Muscle layer of colon (tissue), 2 donors: ENCODE data around the gene MUC2.

Source experiments
- H3K27ac ChIP-seq: one replicate; pipeline ENCODE4 v1.7.0; 2013; ENCODE audit warnings: low read depth, mild to moderate bottlenecking, low read length, moderate library complexity
- H3K27me3 ChIP-seq, 2 donors: one replicate each; pipeline ENCODE4 v1.7.0; 2013; ENCODE audit warnings: low read length in 2 of 2, mild to moderate bottlenecking in 2 of 2; ENCODE audit not compliant: insufficient read depth in 2 of 2, control insufficient read depth in 1 of 2
- H3K36me3 ChIP-seq: one replicate; pipeline ENCODE4 v1.7.0; 2013; ENCODE audit warnings: mild to moderate bottlenecking, low read length; ENCODE audit not compliant: insufficient read depth
- H3K4me1 ChIP-seq: one replicate; pipeline ENCODE4 v1.7.0; 2013; ENCODE audit warnings: mild to moderate bottlenecking, low read length; ENCODE audit not compliant: insufficient read depth
- H3K4me3 ChIP-seq, 2 donors: one replicate each; pipeline ENCODE4 v1.7.0; 2013; ENCODE audit warnings: low read length in 2 of 2, low read depth in 1 of 2, mild to moderate bottlenecking in 1 of 2, moderate library complexity in 1 of 2
- H3K9ac ChIP-seq: one replicate; pipeline ENCODE4 v1.7.0; 2013; ENCODE audit warnings: low read length
- H3K9me3 ChIP-seq: one replicate; pipeline ENCODE4 v1.7.0; 2013; ENCODE audit warnings: mild to moderate bottlenecking, low read length
- donor health status: abdominal sarcoma.
- donor health status: Adenocarcinoma of cecum.

MUC2 gene

DNA sequence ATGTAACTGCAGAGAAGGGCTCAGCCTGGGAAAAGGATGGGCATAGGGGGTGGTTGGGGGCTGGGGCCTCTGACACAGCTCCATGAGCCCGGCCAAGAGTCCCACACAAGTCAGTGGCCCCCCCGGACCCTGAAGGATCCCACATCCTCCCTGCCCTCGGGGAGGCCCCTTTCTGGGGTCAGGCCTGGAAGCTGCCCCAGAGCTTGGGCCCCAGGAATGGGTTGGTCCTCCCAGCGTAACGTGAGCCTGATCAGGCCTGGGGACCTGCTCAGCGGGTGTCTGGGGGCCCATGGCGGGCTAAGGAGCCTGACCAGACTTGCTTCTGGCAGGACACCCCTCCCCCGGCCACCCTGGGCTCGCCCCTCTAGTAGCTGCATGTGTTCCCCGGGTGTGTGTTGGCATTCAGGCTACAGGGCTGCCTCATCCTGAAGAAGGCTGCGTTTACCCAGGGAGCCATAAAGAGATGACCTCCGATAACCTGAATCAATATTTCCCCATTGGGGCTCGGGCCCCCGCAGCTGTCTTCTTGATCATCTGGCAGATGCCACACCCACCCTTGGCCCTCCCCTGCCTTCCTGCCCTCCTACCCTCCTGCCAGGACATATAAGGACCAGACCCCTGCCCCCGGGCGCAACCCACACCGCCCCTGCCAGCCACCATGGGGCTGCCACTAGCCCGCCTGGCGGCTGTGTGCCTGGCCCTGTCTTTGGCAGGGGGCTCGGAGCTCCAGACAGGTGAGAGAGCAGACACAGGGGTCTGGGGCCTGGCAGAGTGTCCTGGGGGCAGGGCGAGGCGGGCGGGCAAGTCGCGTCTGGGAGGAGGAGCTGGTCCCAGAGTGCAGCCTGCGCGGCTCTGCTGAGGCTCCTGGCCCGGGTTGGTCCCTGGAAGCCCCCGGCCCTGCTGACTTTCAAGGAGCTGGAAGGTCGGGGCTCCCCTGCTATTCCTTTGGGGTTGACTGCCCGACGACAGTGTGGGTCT is at the start of gene MUC2:
Gene MUC2 (plus strand): TSS at position 631 of the 978 bp plus-strand sequence.
- Histone ChIP-seq H3K4me3 (no peak within 1 kb of the TSS), H3K27me3 (peaks cover 0 to 16% of the 10 kb centered on the region in 2 donors), H3K4me1 (no peaks in the 10 kb centered on the region), H3K9ac (no peak within 1 kb of the TSS), H3K36me3 (no peaks in the 10 kb centered on the region), H3K9me3 (no peaks in the 10 kb centered on the region), H3K27ac (no peak within 1 kb of the TSS)

DNA sequence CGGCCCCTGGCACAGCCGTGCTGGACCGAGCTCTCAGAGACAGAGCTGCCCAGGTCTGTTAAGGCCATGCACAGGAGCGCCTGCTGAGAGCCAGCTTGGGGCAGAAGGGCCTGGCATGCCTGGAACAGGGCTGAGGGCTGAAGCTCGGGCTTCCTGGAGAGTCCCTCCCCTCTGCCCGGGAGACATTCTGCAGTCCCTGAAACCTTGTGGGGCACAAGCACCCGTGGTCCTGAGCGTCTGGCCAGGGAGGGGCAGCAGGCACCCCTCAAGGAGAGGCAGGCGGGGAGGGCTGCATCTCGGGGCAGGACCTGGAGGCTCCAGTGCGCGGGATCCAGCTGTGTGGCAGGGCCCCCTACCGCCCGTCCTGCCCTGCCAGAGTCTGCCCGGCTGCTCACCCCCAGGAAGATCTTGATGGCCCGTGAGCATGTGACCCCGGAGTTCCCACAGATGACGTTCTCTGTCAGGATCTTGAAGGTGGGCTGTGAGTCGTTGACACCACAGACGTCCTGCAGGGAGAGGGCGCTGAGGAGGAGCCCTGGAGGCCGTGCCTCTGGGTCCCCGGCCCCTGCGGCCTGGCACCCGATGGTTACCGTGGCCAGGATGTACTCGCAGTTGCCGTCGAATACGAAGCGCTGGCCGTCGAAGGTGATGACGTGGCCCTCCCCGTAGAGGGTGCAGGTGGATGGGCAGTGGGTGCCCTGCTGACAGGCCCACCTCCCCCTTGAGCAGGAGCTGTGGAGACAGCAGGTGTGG is 49.1 kb upstream of the MUC2 start:
- Histone ChIP-seq H3K27me3 (no peaks in the 10 kb centered on the region), H3K9ac (no peak overlapping the region), H3K4me3 (no peak overlapping the region), H3K27ac (no peak overlapping the region), H3K4me1 (no peaks in the 10 kb centered on the region), H3K9me3 (no peaks in the 10 kb centered on the region), H3K36me3 (no peaks in the 10 kb centered on the region)

DNA sequence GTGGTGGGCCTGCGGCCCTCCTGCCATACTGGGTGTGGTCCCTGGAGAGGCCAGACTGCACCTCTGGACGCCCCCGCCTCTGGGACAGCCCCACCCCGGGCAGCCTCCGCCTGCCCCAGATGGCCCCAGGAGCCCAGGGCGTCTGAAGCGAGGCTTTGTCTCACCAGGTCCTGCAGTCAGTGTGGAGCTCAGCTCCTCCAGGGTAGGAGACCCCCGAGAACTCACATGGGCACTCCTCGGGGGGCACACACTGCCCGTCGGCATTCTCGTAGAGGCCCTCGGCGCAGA is 48.6 kb upstream of the MUC2 start:
- Histone ChIP-seq H3K9me3 (no peaks in the 10 kb centered on the region), H3K27ac (no peak overlapping the region), H3K36me3 (no peaks in the 10 kb centered on the region), H3K9ac (no peak overlapping the region), H3K27me3 (no peaks in the 10 kb centered on the region), H3K4me1 (no peaks in the 10 kb centered on the region), H3K4me3 (no peak overlapping the region)

DNA sequence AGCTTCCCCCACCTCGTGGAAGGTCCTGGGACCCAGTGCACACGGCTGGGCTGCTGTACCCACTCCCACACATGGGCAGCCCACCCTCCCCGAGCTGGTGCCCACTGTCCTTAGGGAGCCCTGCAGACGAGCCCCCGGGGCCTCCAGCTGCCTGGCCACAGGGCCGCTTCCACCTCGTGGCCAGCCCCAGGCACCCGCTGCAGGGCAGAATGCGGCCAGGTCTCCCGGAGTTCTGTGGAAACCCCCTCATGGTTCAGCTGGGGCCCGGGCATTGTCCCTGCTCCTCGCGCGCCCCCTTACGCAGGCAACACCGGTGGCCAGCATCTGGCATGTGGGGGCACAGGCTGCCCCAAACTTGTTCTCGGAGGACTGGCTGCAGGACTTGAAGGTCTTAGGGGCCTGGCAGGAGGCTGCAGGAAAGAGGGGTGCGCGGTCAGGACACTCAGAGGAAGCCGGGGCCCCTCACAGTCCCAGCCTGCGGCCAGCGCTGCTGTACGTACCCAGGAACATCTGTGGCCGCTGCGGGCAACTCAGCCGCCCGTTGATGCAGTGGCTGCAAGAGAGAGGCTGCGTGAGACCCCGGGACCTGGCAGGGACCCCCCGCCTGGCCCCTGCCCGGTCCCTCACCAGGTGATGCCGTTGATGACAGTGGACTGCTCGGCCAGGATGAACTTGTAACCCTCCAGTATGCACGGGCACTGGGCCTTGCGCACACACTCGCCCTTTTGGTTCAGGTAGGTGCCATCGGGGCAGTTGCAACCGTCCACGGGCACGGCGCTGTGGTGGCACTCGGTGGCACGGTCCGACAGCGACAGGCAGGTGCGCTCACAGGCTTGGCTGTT is 47.8 kb upstream of the MUC2 start:
- Histone ChIP-seq H3K36me3 (no peaks in the 10 kb centered on the region), H3K9ac (no peak overlapping the region)

DNA sequence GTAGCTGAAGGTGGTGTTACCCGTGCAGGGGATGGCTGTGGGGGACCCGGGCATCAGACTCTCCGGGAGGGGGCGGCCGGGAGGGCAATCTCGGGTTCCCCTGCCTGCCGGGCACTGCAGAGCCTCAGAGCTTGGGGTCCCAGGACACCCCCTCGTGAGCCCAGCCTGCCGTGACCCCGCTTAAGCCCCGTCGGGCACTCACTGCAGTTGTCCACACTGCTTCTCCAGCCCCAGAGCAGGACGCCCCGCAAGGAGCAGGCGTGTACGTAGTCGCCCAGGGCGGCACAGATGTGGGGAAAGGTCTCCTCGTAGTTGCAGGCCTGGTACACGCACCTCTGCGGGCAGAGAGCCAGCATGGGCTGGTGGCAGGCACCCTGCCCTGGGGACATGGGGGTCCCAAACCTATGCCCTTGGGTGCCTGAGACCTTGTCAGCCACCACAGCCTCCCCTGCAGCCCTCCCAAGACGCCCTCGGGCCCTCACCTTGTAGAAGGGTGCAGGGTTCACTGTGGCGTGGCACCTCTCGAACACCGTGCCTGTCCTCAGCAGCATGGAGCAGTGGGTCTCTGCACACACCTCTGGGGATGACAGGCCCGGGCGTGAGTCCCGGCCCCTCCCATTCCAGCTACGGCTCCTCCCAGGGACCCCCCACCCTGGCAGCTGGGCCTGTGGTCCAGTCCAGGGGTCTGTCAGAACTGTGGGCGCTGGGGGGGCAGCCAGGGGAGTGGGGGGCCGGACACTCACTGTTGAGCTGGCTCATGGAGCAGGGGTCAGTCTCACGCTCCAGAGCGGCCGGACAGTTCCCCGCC is 47.0 kb upstream of the MUC2 start:
- H3K9me3 ChIP-seq: no peaks in the 10 kb centered on the region
- H3K27me3 ChIP-seq: no peaks in the 10 kb centered on the region
- no peak overlapping the region for H3K27ac ChIP-seq
- no peaks in the 10 kb centered on the region for H3K36me3 ChIP-seq
- no peak overlapping the region for H3K9ac ChIP-seq
- H3K4me3 ChIP-seq: no peak overlapping the region
- H3K4me1 ChIP-seq: no peaks in the 10 kb centered on the region

More for the DNA sequence above, 47.8 kb upstream of the MUC2 start:
- H3K4me1 ChIP-seq: no peaks in the 10 kb centered on the region
- H3K27me3 ChIP-seq: no peaks in the 10 kb centered on the region
- H3K9me3 ChIP-seq: no peaks in the 10 kb centered on the region
- H3K27ac ChIP-seq: no peak overlapping the region
- H3K4me3 ChIP-seq: no peak overlapping the region

DNA sequence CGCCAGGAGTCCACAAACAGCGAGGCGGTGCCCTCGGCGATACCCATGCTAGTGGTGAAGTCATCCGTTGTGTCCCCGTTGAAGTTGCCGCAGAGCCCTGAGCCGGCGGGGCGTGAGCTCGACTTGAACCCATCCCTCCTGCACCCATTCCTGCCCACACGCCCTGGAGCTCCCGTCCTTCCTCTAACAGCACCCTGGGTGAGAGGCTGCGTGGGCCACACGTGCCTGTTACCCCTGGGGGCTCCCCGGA is 46.5 kb upstream of the MUC2 start:
- no peak overlapping the region for H3K9ac ChIP-seq
- H3K36me3 ChIP-seq: no peaks in the 10 kb centered on the region
- no peak overlapping the region for H3K4me3 ChIP-seq
- no peaks in the 10 kb centered on the region for H3K9me3 ChIP-seq
- H3K27me3 ChIP-seq: no peaks in the 10 kb centered on the region
- no peak overlapping the region for H3K27ac ChIP-seq
- no peaks in the 10 kb centered on the region for H3K4me1 ChIP-seq

DNA sequence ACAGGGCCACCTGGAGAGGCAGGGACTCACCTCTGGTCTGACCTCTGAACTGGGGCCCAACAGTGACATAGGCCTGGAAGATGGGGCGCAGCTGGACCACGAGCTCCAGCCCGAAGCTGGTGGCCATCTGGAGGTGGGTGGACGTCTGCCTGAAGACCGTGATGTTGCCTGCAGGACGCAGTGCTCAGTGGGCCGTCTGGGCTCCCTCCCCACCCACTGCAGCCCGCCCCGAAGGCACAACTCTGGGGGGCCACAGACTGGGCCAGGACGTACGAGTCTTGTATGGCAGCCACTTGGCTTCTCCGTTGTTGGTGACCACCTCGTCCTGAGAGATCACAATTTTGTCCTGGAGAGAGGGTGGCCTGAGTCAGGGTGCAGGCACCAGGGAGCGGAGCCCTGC is 46.1 kb upstream of the MUC2 start:
- Histone ChIP-seq H3K27ac (no peak overlapping the region), H3K27me3 (no peaks in the 10 kb centered on the region), H3K9ac (no peak overlapping the region), H3K36me3 (no peaks in the 10 kb centered on the region), H3K9me3 (no peaks in the 10 kb centered on the region), H3K4me1 (no peaks in the 10 kb centered on the region), H3K4me3 (no peak overlapping the region)

DNA sequence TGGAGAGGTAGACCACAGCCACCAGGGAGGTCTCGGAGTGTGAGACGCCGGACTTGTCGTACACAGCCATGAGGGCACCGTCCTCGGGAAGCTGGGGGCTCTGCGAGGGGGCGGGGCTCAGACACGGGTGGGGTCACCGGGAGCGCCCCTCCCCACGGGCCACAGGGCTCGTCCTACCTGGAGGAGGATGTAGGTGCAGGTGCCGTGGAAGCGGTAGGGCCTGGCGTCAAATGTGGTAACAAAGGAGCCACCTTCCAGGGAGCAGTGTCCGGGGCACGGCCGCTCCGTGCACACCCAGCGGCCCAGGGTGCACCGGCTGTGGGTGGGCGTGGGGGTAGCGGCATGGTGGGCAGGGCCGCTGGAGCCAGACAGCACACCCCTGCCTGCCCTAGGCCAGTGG is 45.6 kb upstream of the MUC2 start:
- H3K9ac ChIP-seq: no peak overlapping the region
- no peaks in the 10 kb centered on the region for H3K4me1 ChIP-seq
- no peak overlapping the region for H3K4me3 ChIP-seq
- H3K27ac ChIP-seq: no peak overlapping the region
- H3K9me3 ChIP-seq: no peaks in the 10 kb centered on the region
- no peaks in the 10 kb centered on the region for H3K27me3 ChIP-seq
- no peaks in the 10 kb centered on the region for H3K36me3 ChIP-seq

DNA sequence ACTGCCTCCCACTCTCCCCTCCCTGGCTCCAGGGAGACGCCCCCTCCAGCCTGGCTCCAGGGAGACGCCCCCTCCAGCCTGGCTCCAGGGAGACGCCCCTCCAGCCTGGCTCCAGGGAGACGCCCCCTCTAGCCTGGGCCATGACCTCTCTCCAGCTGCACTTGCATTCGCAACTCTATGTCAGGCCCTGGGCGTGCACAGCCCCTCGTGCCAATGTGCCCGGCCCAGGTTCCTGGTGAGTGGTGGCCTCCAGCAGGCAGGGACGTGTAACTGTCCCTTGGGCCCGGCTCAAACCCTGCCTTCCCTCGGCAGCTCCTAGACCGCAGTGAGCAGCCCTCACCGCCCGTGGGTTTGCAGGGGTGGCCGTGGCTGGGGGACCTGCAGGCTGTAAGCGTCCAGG is 45.0 kb upstream of the MUC2 start:
- H3K4me3 ChIP-seq: no peak overlapping the region
- no peaks in the 10 kb centered on the region for H3K36me3 ChIP-seq
- H3K27me3 ChIP-seq: no peaks in the 10 kb centered on the region
- no peak overlapping the region for H3K9ac ChIP-seq
- H3K9me3 ChIP-seq: no peaks in the 10 kb centered on the region
- no peaks in the 10 kb centered on the region for H3K4me1 ChIP-seq
- H3K27ac ChIP-seq: no peak overlapping the region

DNA sequence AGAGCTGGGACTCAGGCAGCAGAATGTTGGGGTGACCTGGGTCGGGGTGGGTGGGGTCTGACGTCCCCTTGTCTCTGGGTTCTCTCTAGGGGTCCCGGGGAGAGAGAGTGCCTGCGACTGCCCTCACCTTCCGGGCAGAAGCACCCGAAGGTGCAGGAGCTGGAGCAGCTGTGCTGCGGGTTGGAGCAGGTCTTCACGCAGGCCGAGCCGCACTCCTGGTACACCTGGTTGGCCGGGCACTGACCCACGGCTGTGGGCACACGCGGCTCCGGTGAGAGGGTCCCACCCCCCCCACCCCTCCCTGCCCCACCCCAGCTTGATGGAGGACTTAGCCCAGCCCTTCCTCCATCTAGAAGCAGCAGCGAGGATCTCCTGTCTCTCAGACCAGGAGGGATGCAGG is 44.6 kb upstream of the MUC2 start:
- no peaks in the 10 kb centered on the region for H3K27me3 ChIP-seq
- no peak overlapping the region for H3K4me3 ChIP-seq
- H3K4me1 ChIP-seq: no peaks in the 10 kb centered on the region
- no peak overlapping the region for H3K9ac ChIP-seq
- H3K27ac ChIP-seq: no peak overlapping the region
- H3K9me3 ChIP-seq: no peaks in the 10 kb centered on the region
- H3K36me3 ChIP-seq: no peaks in the 10 kb centered on the region

DNA sequence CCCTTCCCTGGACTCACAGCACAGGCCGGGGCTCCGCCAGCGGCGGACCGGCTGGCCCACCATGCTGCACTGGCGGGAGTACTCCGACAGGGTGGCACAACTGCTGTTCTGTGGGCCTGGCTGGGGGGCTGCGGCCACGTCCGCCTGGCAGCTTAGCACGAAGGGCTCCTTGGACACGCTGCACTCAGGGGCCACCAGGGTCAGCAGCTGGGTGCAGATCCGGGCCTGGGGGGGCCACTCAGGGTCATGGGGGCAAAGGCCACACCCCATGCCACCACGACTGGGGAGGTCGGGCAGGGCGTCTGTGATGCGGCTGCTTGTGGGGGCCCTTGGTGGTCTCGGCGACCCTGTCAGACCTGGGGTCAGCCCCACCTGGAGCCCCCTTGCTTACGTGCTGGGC is 44.1 kb upstream of the MUC2 start:
- Histone ChIP-seq H3K4me1 (no peaks in the 10 kb centered on the region), H3K36me3 (no peaks in the 10 kb centered on the region), H3K9me3 (no peaks in the 10 kb centered on the region), H3K4me3 (no peak overlapping the region), H3K9ac (no peak overlapping the region), H3K27ac (no peak overlapping the region), H3K27me3 (no peaks in the 10 kb centered on the region)
